Osteoblast (primary cell): ENCODE data around the gene TMEM82. TPM values are rescaled to one million over a fixed set of nuclear protein-coding genes. Genes with fewer than 3 reads are reported as not detected.

Experiments used
- DNase-seq: peaks from one replicate; pipeline ENCODE4 v3.0.0; 2011; ENCODE audit warnings: low spot score, mixed read lengths; ENCODE audit not compliant: insufficient read length; ENCODE audit errors: missing footprints
- H2AFZ ChIP-seq: 2 replicates; pipeline ENCODE4 v1.6.0; 2011; ENCODE audit warnings: mild to moderate bottlenecking, low read length
- H3K27ac ChIP-seq: 2 replicates; pipeline ENCODE4 v1.5.1; 2011; ENCODE audit warnings: mild to moderate bottlenecking, low read depth, low read length, moderate library complexity
- H3K27me3 ChIP-seq: 2 replicates; pipeline ENCODE4 v1.6.0; 2012; ENCODE audit warnings: mild to moderate bottlenecking, control low read depth, inconsistent platforms, low read length, moderate library complexity; ENCODE audit not compliant: insufficient read depth
- H3K36me3 ChIP-seq: 2 replicates; pipeline ENCODE4 v1.5.1; 2011; ENCODE audit warnings: mild to moderate bottlenecking, low read length, control low read depth, moderate library complexity; ENCODE audit not compliant: insufficient read depth
- H3K4me1 ChIP-seq: 2 replicates; pipeline ENCODE4 v1.5.1; 2011; ENCODE audit warnings: mild to moderate bottlenecking, low read length, control low read depth, moderate library complexity; ENCODE audit not compliant: insufficient read depth
- H3K4me2 ChIP-seq: 2 replicates; pipeline ENCODE4 v1.6.0; 2011; ENCODE audit warnings: mild to moderate bottlenecking, low read length; ENCODE audit not compliant: insufficient read depth
- H3K4me3 ChIP-seq: fragments of 200-600 bp; sonication (generic); 3 replicates; pipeline ENCODE4 v1.5.1; 2012; ENCODE audit warnings: mild to moderate bottlenecking, low read length, inconsistent platforms; ENCODE audit not compliant: insufficient read depth
- H3K79me2 ChIP-seq: 2 replicates; pipeline ENCODE4 v1.6.0; 2012; ENCODE audit warnings: mild to moderate bottlenecking, low read length, control low read depth, inconsistent platforms; ENCODE audit not compliant: insufficient read depth
- H3K9me3 ChIP-seq: 2 replicates; pipeline ENCODE4 v1.5.1; 2011; ENCODE audit warnings: low read depth, low read length, control low read depth
- H4K20me1 ChIP-seq: 2 replicates; pipeline ENCODE4 v1.6.0; 2012; ENCODE audit warnings: mild to moderate bottlenecking, low read length, control low read depth; ENCODE audit not compliant: insufficient read depth
- total RNA-seq: library from RNA; depleted of rRNA; stranded (reverse); fragments of >200 nt; gene quantifications from 2 replicates; pipeline ENCODE4 v1.2.3, GENCODE V29; 2012
- TF ChIP-seq, protein P1 (sequence below): IDR thresholded peaks from 2 replicates; pipeline ENCODE4 v1.5.1; 2011; ENCODE audit warnings: mild to moderate bottlenecking, low read depth, low read length, moderate library complexity; ENCODE audit errors: extremely low read depth

Gene TMEM82
- total RNA-seq, 1 donor: not detected

GRCh38 chr1:15761366-15762128 is 19.2 kb downstream of the TMEM82 start:
- Histone ChIP-seq H3K79me2 (peaks cover 49% of the 10 kb centered on the region), H2AFZ (no peak overlapping the region), H3K4me2 (peak overlapping the region; percentile 88), H3K4me3 (peak overlapping the region; percentile 83), H3K27ac (peak overlapping the region; percentile 77), H3K4me1 (peaks cover 46% of the 10 kb centered on the region), H3K36me3 (peaks cover 25% of the 10 kb centered on the region), H3K9me3 (no peaks in the 10 kb centered on the region), H3K27me3 (no peaks in the 10 kb centered on the region), H4K20me1 (peaks cover 26% of the 10 kb centered on the region)
- peak; percentile 83 for DNase-seq
- TF ChIP-seq, protein P1, sequence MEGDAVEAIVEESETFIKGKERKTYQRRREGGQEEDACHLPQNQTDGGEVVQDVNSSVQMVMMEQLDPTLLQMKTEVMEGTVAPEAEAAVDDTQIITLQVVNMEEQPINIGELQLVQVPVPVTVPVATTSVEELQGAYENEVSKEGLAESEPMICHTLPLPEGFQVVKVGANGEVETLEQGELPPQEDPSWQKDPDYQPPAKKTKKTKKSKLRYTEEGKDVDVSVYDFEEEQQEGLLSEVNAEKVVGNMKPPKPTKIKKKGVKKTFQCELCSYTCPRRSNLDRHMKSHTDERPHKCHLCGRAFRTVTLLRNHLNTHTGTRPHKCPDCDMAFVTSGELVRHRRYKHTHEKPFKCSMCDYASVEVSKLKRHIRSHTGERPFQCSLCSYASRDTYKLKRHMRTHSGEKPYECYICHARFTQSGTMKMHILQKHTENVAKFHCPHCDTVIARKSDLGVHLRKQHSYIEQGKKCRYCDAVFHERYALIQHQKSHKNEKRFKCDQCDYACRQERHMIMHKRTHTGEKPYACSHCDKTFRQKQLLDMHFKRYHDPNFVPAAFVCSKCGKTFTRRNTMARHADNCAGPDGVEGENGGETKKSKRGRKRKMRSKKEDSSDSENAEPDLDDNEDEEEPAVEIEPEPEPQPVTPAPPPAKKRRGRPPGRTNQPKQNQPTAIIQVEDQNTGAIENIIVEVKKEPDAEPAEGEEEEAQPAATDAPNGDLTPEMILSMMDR: no peak

DNA sequence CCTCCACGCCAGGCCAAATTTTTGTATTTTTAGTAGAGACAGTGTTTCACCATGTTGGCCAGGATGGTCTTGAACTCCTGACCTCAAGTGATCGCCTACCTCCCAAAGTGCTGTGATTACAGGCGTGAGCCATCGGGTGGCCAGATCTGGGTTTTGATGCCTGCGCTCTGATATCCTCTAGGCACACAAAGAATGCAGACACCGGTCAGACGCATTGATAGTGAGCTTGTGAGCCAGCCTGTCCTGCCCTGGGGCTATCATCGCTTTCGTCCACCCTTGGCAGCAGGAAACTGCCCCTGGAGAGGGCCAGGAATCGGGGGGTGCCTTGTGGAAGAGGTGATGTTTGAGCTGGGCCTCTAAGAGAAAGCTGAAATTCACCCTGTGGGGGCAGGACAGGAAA is 20.2 kb downstream of the TMEM82 start:
- H3K9me3 ChIP-seq: no peaks in the 10 kb centered on the region
- peak; percentile 83 for DNase-seq
- peaks cover 46% of the 10 kb centered on the region for H3K4me1 ChIP-seq
- TF ChIP-seq, protein P1: no peak
- peaks cover 52% of the 10 kb centered on the region for H3K79me2 ChIP-seq
- H3K27ac ChIP-seq: no peak overlapping the region
- H2AFZ ChIP-seq: no peak overlapping the region
- H3K27me3 ChIP-seq: no peaks in the 10 kb centered on the region
- H3K4me3 ChIP-seq: no peak overlapping the region
- H3K4me2 ChIP-seq: no peak overlapping the region
- H4K20me1 ChIP-seq: peaks cover 26% of the 10 kb centered on the region
- peaks cover 27% of the 10 kb centered on the region for H3K36me3 ChIP-seq

- Histone ChIP-seq H3K36me3 (peaks cover 40% of the 10 kb centered on the region), H3K4me3 (no peak overlapping the region), H3K27me3 (no peaks in the 10 kb centered on the region), H3K4me2 (no peak overlapping the region), H4K20me1 (peaks cover 31% of the 10 kb centered on the region), H3K27ac (no peak overlapping the region), H3K9me3 (no peaks in the 10 kb centered on the region), H2AFZ (no peak overlapping the region), H3K79me2 (peaks cover 49% of the 10 kb centered on the region), H3K4me1 (peaks cover 39% of the 10 kb centered on the region)
- TF ChIP-seq, protein P1: no peak
- peak; percentile 65 for DNase-seq
These were observed 22.0 kb downstream of the TMEM82 start for GRCh38 chr1:15764269-15764764.

DNA sequence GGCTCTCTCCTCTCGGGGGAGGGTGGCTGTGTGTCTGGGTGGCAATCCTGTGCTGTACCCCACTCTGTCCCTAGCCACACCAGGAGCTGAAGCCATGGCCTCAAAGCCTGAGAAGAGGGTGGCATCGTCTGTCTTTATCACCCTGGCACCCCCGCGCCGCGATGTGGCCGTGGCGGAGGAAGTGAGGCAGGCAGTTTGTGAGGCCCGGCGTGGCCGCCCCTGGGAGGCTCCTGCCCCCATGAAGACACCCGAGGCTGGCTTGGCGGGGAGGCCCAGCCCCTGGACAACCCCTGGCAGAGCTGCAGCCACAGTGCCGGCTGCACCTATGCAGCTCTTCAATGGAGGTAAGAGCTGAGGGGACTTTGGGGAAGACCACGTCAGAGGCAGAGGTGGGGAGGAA is 22.6 kb downstream of the TMEM82 start:
- Histone ChIP-seq H3K36me3 (peaks cover 42% of the 10 kb centered on the region), H3K4me1 (peaks cover 34% of the 10 kb centered on the region), H2AFZ (no peak overlapping the region), H3K4me2 (no peak overlapping the region), H3K27ac (peak overlapping the region; percentile 82), H3K9me3 (no peaks in the 10 kb centered on the region), H4K20me1 (peaks cover 31% of the 10 kb centered on the region), H3K79me2 (peaks cover 44% of the 10 kb centered on the region), H3K27me3 (no peaks in the 10 kb centered on the region), H3K4me3 (no peak overlapping the region)
- DNase-seq: no peak
- TF ChIP-seq, protein P1: no peak
